ENCODE measurements around the gene CCR6. TPM values are rescaled to one million over a fixed set of nuclear protein-coding genes. Genes with fewer than 3 reads are reported as not detected.

CCR6 gene
- total and polyA plus RNA-seq, 2 of the 8 experiments (the other 6 are each of a cell fraction or from before 2014, with no cell fraction given), result 0.06 TPM; not detected in 1

DNA sequence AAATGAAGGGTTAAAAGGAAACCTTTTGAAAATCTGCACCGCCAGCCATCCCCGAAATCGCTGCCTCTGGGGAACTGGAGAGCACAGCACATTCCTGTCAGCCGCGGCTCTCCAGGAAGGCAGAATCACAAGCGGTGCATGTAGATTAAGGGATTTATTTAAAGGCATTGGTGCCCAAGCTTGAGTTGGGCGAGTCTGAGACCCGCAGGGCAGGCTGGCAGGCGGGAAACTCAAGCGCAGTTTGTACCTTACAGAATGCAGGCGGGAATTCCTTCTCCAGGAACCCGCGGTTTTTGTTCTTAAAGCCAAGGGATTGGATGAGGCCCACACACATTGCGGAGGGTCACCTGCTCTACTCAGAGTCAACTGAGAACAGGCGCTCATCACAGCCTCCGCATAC is 24.1 kb downstream of the CCR6 start (continued):
- TF ChIP-seq, protein P1, sequence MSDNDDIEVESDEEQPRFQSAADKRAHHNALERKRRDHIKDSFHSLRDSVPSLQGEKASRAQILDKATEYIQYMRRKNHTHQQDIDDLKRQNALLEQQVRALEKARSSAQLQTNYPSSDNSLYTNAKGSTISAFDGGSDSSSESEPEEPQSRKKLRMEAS (IDR thresholded peaks at IDR 0.05), result peak; percentile 93
- TF ChIP-seq ZNF274 (IDR thresholded peaks at IDR 0.05; ENCODE audit: borderline replicate concordance, extremely low read depth, low read length), result no peak
- TF ChIP-seq, protein P2, sequence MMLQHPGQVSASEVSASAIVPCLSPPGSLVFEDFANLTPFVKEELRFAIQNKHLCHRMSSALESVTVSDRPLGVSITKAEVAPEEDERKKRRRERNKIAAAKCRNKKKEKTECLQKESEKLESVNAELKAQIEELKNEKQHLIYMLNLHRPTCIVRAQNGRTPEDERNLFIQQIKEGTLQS (IDR thresholded peaks at IDR 0.05; ENCODE audit: insufficient read depth, low read depth, low read length), result no peak
- 0 out of 2 replicates have a peak, but pooled peaks have one; percentile 20 for TF ChIP-seq TCF12 (IDR thresholded peaks at IDR 0.05; ENCODE audit: low read depth, low read length)
- TF ChIP-seq SIX5 (IDR thresholded peaks at IDR 0.05; ENCODE audit: low read depth, low read length), result no peak
- TF ChIP-seq PHF8 (conservative IDR thresholded peaks at IDR 0.05; ENCODE audit: low read depth, low read length), result no peak
- TF ChIP-seq RXRA (IDR thresholded peaks at IDR 0.05; ENCODE audit: insufficient read depth, low read depth, low read length), result no peak
- no peak for TF ChIP-seq NRF1 (IDR thresholded peaks at IDR 0.05; ENCODE audit: low read depth, low read length)
- 0 out of 2 replicates have a peak, but pooled peaks have one; percentile 33 for TF ChIP-seq ATF2 (IDR thresholded peaks at IDR 0.05; ENCODE audit: low read length)
- TF ChIP-seq ASH2L (IDR thresholded peaks at IDR 0.05; ENCODE audit: low read length), result peak; percentile 56
- TF ChIP-seq SP1 (IDR thresholded peaks at IDR 0.05; ENCODE audit: low read depth, low read length), result 0 out of 2 replicates have a peak, but pooled peaks have one; percentile 21
- TF ChIP-seq POU5F1 (IDR thresholded peaks at IDR 0.05; ENCODE audit: low read depth, low read length), result 0 out of 2 replicates have a peak, but pooled peaks have one; percentile 5
- no peak for TF ChIP-seq JUN (IDR thresholded peaks at IDR 0.05; ENCODE audit: low read depth, low read length)
- no peak for TF ChIP-seq RNF2 (IDR thresholded peaks at IDR 0.05; ENCODE audit: borderline replicate concordance, low read depth, low read length, missing control alignments, poor library complexity, severe bottlenecking)
- no peak for TF ChIP-seq SAP30 (IDR thresholded peaks at IDR 0.05; ENCODE audit: insufficient read depth, insufficient replicate concordance, low read length)
- no peak for TF ChIP-seq FOSL1 (IDR thresholded peaks at IDR 0.05; ENCODE audit: insufficient read depth, low read depth, low read length)
- TF ChIP-seq RFX5 (IDR thresholded peaks at IDR 0.05; ENCODE audit: borderline replicate concordance, low read depth, low read length), result no peak
- TF ChIP-seq CBX5 (IDR thresholded peaks at IDR 0.05; ENCODE audit: low read depth, low read length), result no peak
- TF ChIP-seq RBBP5 (IDR thresholded peaks at IDR 0.05; ENCODE audit: borderline replicate concordance, low read depth, low read length), result 0 out of 2 replicates have a peak, but pooled peaks have one; percentile 62
- TF ChIP-seq POLR2AphosphoS5 (IDR thresholded peaks at IDR 0.05; ENCODE audit: low read depth, low read length), result no peak
- no peak for TF ChIP-seq CEBPB (IDR thresholded peaks at IDR 0.05; ENCODE audit: low read depth, low read length)
- TF ChIP-seq EGR1 (IDR thresholded peaks at IDR 0.05; ENCODE audit: borderline replicate concordance, low read depth, low read length), result no peak

All from H1 (cell line).